GM21786 (cell line): ENCODE measurements around the gene NDFIP2.
"Not testable (repeated sequence)": the region's sequence is repeated elsewhere in the genome, so short reads cannot be mapped to it uniquely, and the experiment has no call there.

Source experiments
- ATAC-seq: cut with Tn5 transposase; IDR thresholded peaks from one replicate; pipeline ENCODE4 v1.9.1; 2021; ENCODE audit not compliant: unreplicated experiment

NDFIP2 gene

GRCh38 chr13:79531542-79532254 is 50.7 kb downstream of the NDFIP2 start:
- no peak for ATAC-seq

GRCh38 chr13:79532576-79532975 is 51.6 kb downstream of the NDFIP2 start:
- no peak for ATAC-seq

GRCh38 chr13:79533781-79534400 is 52.9 kb downstream of the NDFIP2 start:
- ATAC-seq = no peak

GRCh38 chr13:79534596-79534995 is 53.6 kb downstream of the NDFIP2 start:
- ATAC-seq = no peak

GRCh38 chr13:79538757-79539156 is 57.8 kb downstream of the NDFIP2 start:
- ATAC-seq = no peak

- no peak for ATAC-seq
Measured at GRCh38 chr13:79540504-79540903, 59.5 kb downstream of the NDFIP2 start.

GRCh38 chr13:79541426-79542049 is 60.6 kb downstream of the NDFIP2 start:
- ATAC-seq = peak; percentile 72

- no peak for ATAC-seq
Measured at GRCh38 chr13:79543883-79544282, 62.9 kb downstream of the NDFIP2 start.

GRCh38 chr13:79547211-79548195 is 66.5 kb downstream of the NDFIP2 start:
- no peak for ATAC-seq

GRCh38 chr13:79548902-79549301 is 67.9 kb downstream of the NDFIP2 start:
- no peak for ATAC-seq

GRCh38 chr13:79549355-79550106 is 68.6 kb downstream of the NDFIP2 start:
- no peak for ATAC-seq

- no peak for ATAC-seq
Measured at GRCh38 chr13:79557666-79558065, 76.7 kb downstream of the NDFIP2 start.

GRCh38 chr13:79560954-79561353 is 80.0 kb downstream of the NDFIP2 start:
- no peak for ATAC-seq

- ATAC-seq = no peak
Measured at GRCh38 chr13:79562557-79562956, 81.6 kb downstream of the NDFIP2 start.

GRCh38 chr13:79566118-79566517 is 85.2 kb downstream of the NDFIP2 start:
- ATAC-seq = no peak

GRCh38 chr13:79571147-79571546 is 90.2 kb downstream of the NDFIP2 start:
- no peak for ATAC-seq

GRCh38 chr13:79573892-79574291 is 92.9 kb downstream of the NDFIP2 start:
- ATAC-seq = not testable (repeated sequence)

- no peak for ATAC-seq
Measured at GRCh38 chr13:79581870-79582315, 100.9 kb downstream of the NDFIP2 start.

GRCh38 chr13:79582896-79583295 is 101.9 kb downstream of the NDFIP2 start:
- ATAC-seq = no peak

- no peak for ATAC-seq
Measured at GRCh38 chr13:79585033-79585432, 104.1 kb downstream of the NDFIP2 start.
